ENCODE data around the gene RPL15.
"Not testable (repeated sequence)": the region's sequence is repeated elsewhere in the genome, so short reads cannot be mapped to it uniquely, and the experiment has no call there.

GRCh38 chr3:23918331-23918730 lies 1.4 kb downstream of the RPL15 start:
- not testable (repeated sequence) for TF ChIP-seq CTCF, POLR2A, POLR2AphosphoS5, EP300 (IDR thresholded peaks at IDR 0.05)
